Measurements from ENCODE around the gene LRRN4. TPM values are rescaled to one million over a fixed set of nuclear protein-coding genes. Genes with fewer than 3 reads are reported as not detected.

LRRN4 gene
- total RNA-seq, 4 donors from 2014 or later = not detected

DNA sequence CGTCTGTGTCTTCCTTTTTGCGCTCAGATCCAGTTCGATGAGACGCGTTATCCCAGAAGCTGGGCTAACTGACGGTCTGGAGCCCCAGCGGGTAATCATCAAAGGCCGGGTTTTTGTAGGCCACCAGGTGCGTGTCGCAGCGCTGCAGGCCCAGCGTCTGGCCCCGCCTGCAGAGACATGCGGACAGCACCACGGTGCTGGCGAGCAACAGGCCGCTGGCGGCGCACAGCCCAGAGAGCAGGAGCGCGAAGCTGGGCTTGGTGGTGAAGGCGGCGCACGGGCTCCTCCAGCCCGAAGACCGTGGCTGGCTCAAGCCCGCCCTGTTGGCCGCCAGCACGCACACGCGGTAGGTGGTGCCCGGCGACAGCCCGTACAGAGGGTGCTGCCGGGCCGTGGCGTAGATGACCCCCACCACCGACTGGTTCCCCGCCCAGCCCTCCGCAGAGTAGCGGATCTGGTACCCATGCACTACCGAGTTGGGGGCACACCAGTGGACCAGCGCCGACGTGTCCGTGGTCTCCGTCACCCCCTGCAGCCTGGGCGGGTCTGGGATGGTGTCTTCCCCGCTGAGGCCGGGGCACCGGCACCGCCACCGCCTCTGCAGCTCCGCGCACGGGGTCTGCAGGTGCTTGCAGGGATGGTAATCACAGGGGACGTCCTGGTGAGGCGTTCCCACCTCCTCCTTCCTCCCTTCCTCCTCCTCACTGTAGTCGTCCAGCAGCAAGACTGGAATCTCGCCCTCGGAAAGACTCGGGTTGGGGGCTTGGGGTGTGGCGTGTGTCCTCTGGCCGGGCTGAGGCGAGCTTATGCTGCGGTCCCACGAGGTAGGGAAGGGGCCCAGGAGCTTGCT, 12.7 kb downstream of the LRRN4 start:
- no peak for TF ChIP-seq POLR2A (IDR thresholded peaks at IDR 0.05)
- TF ChIP-seq, protein P1, sequence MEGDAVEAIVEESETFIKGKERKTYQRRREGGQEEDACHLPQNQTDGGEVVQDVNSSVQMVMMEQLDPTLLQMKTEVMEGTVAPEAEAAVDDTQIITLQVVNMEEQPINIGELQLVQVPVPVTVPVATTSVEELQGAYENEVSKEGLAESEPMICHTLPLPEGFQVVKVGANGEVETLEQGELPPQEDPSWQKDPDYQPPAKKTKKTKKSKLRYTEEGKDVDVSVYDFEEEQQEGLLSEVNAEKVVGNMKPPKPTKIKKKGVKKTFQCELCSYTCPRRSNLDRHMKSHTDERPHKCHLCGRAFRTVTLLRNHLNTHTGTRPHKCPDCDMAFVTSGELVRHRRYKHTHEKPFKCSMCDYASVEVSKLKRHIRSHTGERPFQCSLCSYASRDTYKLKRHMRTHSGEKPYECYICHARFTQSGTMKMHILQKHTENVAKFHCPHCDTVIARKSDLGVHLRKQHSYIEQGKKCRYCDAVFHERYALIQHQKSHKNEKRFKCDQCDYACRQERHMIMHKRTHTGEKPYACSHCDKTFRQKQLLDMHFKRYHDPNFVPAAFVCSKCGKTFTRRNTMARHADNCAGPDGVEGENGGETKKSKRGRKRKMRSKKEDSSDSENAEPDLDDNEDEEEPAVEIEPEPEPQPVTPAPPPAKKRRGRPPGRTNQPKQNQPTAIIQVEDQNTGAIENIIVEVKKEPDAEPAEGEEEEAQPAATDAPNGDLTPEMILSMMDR (IDR thresholded peaks at IDR 0.05) = no peak
- H3K4me1 ChIP-seq = no peaks in the 10 kb centered on the region
- H3K4me3 ChIP-seq (replicated peaks in 1 of 3) = no peak overlapping the region
- peaks cover 16 to 32% of the 10 kb centered on the region in 2 donors for H3K36me3 ChIP-seq
- H3K27me3 ChIP-seq = no peaks in the 10 kb centered on the region
- WGBS, 2 donors = 81 to 83% methylated on average over 21 to 42 of the region's 67 CpGs
- H3K27ac ChIP-seq = no peak overlapping the region
- no peak for DNase-seq
- no peaks in the 10 kb centered on the region for H3K9me3 ChIP-seq
- intact Hi-C loops (cut with DNase I) = no loop called here

DNA sequence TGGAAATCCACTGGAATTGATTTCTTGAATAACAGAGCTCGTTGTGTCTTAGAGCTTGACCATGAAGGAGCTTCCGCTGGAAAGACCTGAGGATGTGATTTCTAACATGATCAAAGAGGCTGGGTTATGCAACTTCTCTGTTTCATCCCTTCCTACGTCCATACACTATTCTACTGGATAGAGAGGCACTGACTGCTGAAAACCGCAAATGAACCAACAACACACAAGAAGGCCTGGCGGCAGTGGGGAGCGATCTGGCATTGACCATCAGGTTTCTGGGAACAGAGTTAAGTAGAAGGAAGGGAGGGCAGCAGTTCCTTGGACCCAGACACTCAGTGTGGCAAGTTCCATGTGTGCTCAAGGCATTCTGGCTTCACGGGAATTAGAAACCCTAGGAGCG, 13.3 kb downstream of the LRRN4 start:
- Histone ChIP-seq H3K36me3 (peaks cover 19 to 36% of the 10 kb centered on the region in 2 donors), H3K4me1 (no peaks in the 10 kb centered on the region), H3K4me3 (replicated peaks in 1 of 3) (no peak overlapping the region), H3K27ac (no peak overlapping the region), H3K9me3 (no peaks in the 10 kb centered on the region), H3K27me3 (no peaks in the 10 kb centered on the region)
- intact Hi-C loops (cut with DNase I) = no loop called here
- no peak for TF ChIP-seq POLR2A (IDR thresholded peaks at IDR 0.05)
- TF ChIP-seq, protein P1 (IDR thresholded peaks at IDR 0.05) = no peak
- no peak for DNase-seq
- 93 to 95% methylated on average over 8 of the region's 8 CpGs for WGBS, 2 donors

DNA sequence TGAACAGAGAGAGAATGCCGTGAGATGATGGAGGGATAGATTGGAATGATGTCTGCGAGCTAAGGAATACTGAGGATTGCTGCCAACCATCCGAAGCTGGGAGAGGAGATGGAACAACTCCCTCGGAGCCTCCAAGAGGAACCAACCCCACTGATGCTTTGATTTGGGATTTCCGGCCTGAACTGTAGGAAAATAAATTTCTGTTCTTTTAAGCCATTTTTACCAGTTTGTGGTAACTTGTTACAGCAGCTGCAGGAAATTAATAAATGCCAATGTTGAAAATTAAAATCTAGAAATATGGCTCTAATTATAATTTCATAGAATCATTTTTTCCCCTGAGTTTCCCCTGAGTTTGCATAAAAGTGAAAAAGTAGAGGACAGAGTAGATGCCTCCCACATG, 14.1 kb downstream of the LRRN4 start:
- TF ChIP-seq POLR2A (IDR thresholded peaks at IDR 0.05) = no peak
- TF ChIP-seq, protein P1 (IDR thresholded peaks at IDR 0.05) = no peak
- Histone ChIP-seq H3K27ac (no peak overlapping the region), H3K36me3 (peaks cover 24 to 43% of the 10 kb centered on the region in 2 donors), H3K4me3 (replicated peaks in 1 of 3) (no peak overlapping the region), H3K9me3 (no peaks in the 10 kb centered on the region), H3K4me1 (no peaks in the 10 kb centered on the region), H3K27me3 (no peaks in the 10 kb centered on the region)
- intact Hi-C loops (cut with DNase I) = no loop called here
- no peak for DNase-seq
- 85 to 86% methylated on average over 5 of the region's 5 CpGs for WGBS, 2 donors

DNA sequence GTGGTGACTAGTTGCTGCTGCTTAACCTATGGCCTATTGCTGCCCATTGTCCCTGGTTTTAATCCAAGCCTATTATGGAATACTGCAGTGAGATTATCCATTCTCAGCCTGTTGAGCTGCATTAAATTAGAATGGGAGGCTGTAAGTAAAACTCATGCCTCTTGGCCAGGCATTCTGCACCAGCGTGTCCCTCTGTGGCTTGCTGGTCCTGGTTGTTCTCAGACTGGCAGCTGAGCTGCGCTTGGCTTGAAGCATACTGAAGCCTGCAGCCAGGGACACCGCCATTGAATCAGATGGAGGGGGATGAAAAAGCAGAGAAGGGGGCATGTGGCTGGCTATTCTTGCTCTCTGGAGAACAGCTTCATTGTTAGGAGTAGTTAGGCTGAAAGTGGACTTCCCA, 15.6 kb downstream of the LRRN4 start:
- intact Hi-C loops (cut with DNase I) = no loop called here
- Histone ChIP-seq H3K4me1 (no peaks in the 10 kb centered on the region), H3K4me3 (replicated peaks in 1 of 3) (no peak overlapping the region), H3K36me3 (peaks cover 32 to 56% of the 10 kb centered on the region in 2 donors), H3K27me3 (no peaks in the 10 kb centered on the region), H3K27ac (no peak overlapping the region), H3K9me3 (no peaks in the 10 kb centered on the region)
- DNase-seq = no peak
- TF ChIP-seq, protein P1 (IDR thresholded peaks at IDR 0.05) = no peak
- TF ChIP-seq POLR2A (IDR thresholded peaks at IDR 0.05) = no peak
- 100% methylated on average over 2 to 3 of the region's 3 CpGs for WGBS, 2 donors

DNA sequence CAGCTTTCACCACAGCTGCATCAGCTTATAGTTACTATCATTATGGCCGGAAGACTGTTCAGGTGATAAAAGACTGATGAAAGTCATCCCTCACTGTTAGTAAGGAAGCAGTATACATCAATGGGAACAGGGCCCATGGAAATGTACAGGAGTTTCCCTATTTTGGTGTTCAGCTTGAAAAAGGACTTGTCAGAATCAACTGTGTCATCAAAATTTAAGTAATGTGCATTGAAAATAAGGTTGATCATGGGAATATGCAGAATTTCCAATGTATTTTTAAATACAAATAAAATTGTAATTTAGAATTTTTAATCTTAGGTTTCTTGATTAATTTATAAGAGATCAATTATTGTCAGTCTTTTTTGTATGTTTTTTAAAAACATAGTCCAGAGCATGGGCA, 16.8 kb downstream of the LRRN4 start:
- DNase-seq = no peak
- TF ChIP-seq, protein P1 (IDR thresholded peaks at IDR 0.05) = no peak
- no peak for TF ChIP-seq POLR2A (IDR thresholded peaks at IDR 0.05)
- H3K36me3 ChIP-seq = peaks cover 32 to 54% of the 10 kb centered on the region in 2 donors
- H3K27me3 ChIP-seq = no peaks in the 10 kb centered on the region
- no peak overlapping the region for H3K4me3 ChIP-seq (replicated peaks in 1 of 3)
- WGBS, 2 donors = 92 to 96% methylated on average over 1 of the region's 1 CpG
- H3K9me3 ChIP-seq = no peaks in the 10 kb centered on the region
- no peak overlapping the region for H3K27ac ChIP-seq
- no peaks in the 10 kb centered on the region for H3K4me1 ChIP-seq
- intact Hi-C loops (cut with DNase I) = no loop called here
